PFSK-1 (cell line): ENCODE measurements around the gene PRND.

ENCODE experiments used
- FOXP2 ChIP-seq: optimal IDR thresholded peaks from 2 replicates; pipeline ENCODE3; 2011; ENCODE audit warnings: borderline replicate concordance, control low read depth, inconsistent platforms; ENCODE audit not compliant: insufficient read depth; ENCODE audit errors: extremely low read length, extremely low read depth
- POLR2AphosphoS5 ChIP-seq: IDR thresholded peaks from 2 replicates; pipeline ENCODE4 v1.6.1; 2012; ENCODE audit warnings: low read depth, mild to moderate bottlenecking, control low read depth, low read length, moderate library complexity
- SIN3A ChIP-seq: IDR thresholded peaks from 2 replicates; pipeline ENCODE4 v1.6.1; 2012; ENCODE audit warnings: mild to moderate bottlenecking, low read length, moderate library complexity, borderline replicate concordance; ENCODE audit not compliant: insufficient read depth
- TAF1 ChIP-seq: IDR thresholded peaks from 2 replicates; pipeline ENCODE4 v1.6.1; 2012; ENCODE audit warnings: low read length, control low read depth, borderline replicate concordance; ENCODE audit not compliant: insufficient read depth
- TF ChIP-seq, protein P1 (sequence below), 2 experiments: IDR thresholded peaks; 2 replicates each; pipeline versions ENCODE4 v1.6.1 to v1.8.0; 2011 to 2012; ENCODE audit warnings: low read depth in 2 of 2, low read length in 2 of 2, control low read depth in 1 of 2, inconsistent platforms in 1 of 2, mild to moderate bottlenecking in 1 of 2, moderate library complexity in 1 of 2; ENCODE audit not compliant: insufficient read depth in 1 of 2

Gene PRND

GRCh38 chr20:4722571-4722970 lies 862 bp downstream of the PRND start:
- TF ChIP-seq POLR2AphosphoS5 (no peak), SIN3A (no peak)

- TF ChIP-seq POLR2AphosphoS5 (no peak), SIN3A (no peak), FOXP2 (no peak), TAF1 (no peak)
- TF ChIP-seq, protein P1, sequence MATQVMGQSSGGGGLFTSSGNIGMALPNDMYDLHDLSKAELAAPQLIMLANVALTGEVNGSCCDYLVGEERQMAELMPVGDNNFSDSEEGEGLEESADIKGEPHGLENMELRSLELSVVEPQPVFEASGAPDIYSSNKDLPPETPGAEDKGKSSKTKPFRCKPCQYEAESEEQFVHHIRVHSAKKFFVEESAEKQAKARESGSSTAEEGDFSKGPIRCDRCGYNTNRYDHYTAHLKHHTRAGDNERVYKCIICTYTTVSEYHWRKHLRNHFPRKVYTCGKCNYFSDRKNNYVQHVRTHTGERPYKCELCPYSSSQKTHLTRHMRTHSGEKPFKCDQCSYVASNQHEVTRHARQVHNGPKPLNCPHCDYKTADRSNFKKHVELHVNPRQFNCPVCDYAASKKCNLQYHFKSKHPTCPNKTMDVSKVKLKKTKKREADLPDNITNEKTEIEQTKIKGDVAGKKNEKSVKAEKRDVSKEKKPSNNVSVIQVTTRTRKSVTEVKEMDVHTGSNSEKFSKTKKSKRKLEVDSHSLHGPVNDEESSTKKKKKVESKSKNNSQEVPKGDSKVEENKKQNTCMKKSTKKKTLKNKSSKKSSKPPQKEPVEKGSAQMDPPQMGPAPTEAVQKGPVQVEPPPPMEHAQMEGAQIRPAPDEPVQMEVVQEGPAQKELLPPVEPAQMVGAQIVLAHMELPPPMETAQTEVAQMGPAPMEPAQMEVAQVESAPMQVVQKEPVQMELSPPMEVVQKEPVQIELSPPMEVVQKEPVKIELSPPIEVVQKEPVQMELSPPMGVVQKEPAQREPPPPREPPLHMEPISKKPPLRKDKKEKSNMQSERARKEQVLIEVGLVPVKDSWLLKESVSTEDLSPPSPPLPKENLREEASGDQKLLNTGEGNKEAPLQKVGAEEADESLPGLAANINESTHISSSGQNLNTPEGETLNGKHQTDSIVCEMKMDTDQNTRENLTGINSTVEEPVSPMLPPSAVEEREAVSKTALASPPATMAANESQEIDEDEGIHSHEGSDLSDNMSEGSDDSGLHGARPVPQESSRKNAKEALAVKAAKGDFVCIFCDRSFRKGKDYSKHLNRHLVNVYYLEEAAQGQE (IDR thresholded peaks at IDR 0.05; ENCODE audit: insufficient read depth in 1 of 2, low read depth in 2 of 2, low read length in 2 of 2) = no peak
Observed at GRCh38 chr20:4722993-4723392, 1.3 kb downstream of the PRND start.

DNA sequence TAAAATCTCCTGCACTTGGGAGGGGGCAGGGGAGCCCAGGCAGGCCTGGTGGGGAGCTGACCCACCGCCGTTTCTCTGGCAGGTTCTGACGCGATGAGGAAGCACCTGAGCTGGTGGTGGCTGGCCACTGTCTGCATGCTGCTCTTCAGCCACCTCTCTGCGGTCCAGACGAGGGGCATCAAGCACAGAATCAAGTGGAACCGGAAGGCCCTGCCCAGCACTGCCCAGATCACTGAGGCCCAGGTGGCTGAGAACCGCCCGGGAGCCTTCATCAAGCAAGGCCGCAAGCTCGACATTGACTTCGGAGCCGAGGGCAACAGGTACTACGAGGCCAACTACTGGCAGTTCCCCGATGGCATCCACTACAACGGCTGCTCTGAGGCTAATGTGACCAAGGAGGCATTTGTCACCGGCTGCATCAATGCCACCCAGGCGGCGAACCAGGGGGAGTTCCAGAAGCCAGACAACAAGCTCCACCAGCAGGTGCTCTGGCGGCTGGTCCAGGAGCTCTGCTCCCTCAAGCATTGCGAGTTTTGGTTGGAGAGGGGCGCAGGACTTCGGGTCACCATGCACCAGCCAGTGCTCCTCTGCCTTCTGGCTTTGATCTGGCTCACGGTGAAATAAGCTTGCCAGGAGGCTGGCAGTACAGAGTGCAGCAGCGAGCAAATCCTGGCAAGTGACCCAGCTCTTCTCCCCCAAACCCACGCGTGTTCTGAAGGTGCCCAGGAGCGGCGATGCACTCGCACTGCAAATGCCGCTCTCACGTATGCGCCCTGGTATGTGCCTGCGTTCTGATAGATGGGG lies 3.0 kb downstream of the PRND start:
- TF ChIP-seq SIN3A = no peak
- TF ChIP-seq FOXP2 = no peak
- no peak for TF ChIP-seq TAF1
- no peak for TF ChIP-seq POLR2AphosphoS5
- TF ChIP-seq, protein P1 (IDR thresholded peaks at IDR 0.05; ENCODE audit: insufficient read depth in 1 of 2, low read depth in 2 of 2, low read length in 2 of 2) = no peak

DNA sequence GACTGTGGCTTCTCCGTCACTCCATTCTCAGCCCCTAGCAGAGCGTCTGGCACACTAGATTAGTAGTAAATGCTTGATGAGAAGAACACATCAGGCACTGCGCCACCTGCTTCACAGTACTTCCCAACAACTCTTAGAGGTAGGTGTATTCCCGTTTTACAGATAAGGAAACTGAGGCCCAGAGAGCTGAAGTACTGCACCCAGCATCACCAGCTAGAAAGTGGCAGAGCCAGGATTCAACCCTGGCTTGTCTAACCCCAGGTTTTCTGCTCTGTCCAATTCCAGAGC lies 3.5 kb downstream of the PRND start:
- TF ChIP-seq FOXP2 = no peak
- TF ChIP-seq TAF1 = no peak

- TF ChIP-seq, protein P1 (IDR thresholded peaks at IDR 0.05; ENCODE audit: insufficient read depth in 1 of 2, low read depth in 2 of 2, low read length in 2 of 2) = no peak
- TF ChIP-seq TAF1 (no peak), POLR2AphosphoS5 (no peak), SIN3A (no peak), FOXP2 (no peak)
Observed at GRCh38 chr20:4726710-4727397, 5.1 kb downstream of the PRND start.

- TF ChIP-seq FOXP2 (no peak), TAF1 (no peak), POLR2AphosphoS5 (no peak), SIN3A (no peak)
- TF ChIP-seq, protein P1 (IDR thresholded peaks at IDR 0.05; ENCODE audit: insufficient read depth in 1 of 2, low read depth in 2 of 2, low read length in 2 of 2) = no peak
Observed at GRCh38 chr20:4728120-4728760, 6.5 kb downstream of the PRND start.
